ENCODE data around the gene MGLL.
A peak's percentile ranks its signal among the peaks of the same experiment; 100 is the strongest.

The MGLL gene

DNA sequence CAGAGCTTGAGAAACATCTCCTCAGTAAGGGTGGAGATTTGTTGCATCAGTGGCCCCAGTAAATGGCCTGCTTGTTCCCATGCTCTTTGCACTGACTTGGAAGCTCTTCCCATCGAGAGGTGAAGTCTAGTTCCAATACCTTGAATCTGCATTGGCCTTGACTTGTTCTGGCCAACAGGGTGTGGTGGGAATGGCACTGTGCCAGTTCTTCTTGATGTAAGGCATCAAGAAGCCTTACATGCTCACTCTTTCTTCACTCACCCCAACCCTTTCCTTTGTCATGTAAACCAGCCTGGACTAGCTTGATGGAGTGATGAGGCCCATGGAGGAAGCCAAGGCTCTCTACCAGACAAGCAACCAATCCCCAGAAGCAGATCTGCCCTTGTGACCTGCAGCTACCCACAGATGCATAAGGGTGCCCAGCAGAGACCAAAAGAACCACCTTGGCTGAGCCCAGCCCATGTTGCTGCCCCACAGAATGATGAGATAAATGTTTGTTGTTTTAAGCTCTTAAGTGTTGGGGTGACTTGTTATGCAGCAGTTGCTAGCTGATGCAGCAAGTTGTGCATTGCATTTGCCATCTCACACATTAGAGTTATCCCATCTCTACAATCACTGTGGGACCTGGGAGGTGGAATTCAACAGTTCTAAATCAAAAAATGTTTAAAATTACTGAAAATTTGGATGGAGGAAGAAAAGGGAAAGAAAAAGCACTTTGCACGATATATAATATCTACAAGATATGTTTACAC is 11.1 kb upstream of the MGLL start:
- no peak for DNase-seq

DNA sequence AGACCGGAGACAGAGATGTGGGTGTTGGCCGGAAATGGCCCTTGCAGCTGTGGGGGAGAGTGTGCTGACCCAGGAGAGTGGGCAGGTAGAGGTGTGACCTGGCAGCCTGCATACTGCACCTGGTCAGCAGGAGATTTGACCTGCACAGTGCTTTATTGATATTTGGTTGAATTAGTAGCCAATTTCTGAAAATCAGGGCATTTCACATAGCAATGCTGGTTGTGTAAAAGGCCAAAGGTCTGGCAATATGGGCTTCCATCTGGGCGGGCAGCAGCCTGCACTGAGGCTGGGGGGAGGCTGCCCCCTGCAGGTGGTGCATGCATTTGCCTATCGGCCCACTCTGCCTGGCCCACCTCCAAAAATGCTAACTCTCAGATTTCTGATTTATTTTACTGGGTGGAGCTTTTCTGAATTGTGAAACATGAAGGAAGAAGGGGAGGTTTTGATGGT is 9.4 kb upstream of the MGLL start:
- no peak for DNase-seq

DNA sequence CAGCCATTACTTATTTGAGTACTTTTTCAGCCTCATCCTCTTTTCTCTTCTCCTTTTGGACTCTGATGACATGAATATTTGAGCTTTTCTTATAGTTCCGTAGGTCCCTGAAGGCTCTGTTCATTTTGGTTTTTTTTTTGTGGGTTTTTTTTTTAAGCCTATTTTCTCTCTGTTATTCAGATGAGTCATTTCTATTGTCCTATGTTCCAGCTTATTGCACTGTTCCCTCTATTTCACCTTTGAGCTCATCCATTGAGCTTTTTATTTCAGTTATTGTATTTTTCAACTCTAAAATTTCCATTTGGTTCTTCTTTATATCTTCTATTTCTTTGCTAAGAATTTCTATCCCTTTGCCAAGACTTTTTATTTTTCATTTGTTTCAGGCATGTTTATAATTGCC is 7.2 kb upstream of the MGLL start:
- DNase-seq, result no peak

DNA sequence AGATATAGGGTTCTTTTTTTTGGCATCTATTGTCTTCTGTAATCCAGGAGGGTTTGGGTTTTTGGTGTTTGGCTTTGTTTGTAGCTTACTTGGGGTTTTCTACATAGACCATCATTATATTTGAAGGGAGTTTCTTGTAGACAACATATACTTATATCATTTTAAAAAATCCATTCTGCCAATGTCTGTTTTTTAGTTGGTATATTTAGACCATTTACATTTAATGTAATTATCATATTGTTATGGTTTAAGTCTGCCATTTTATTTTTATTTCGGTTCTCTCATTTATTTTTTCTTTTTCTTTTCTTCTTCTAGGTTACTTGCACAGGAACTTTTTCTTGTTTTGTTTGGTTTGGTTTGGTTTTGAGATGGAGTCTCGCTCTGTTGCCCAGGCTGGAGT is 5.5 kb upstream of the MGLL start:
- no peak for DNase-seq

DNA sequence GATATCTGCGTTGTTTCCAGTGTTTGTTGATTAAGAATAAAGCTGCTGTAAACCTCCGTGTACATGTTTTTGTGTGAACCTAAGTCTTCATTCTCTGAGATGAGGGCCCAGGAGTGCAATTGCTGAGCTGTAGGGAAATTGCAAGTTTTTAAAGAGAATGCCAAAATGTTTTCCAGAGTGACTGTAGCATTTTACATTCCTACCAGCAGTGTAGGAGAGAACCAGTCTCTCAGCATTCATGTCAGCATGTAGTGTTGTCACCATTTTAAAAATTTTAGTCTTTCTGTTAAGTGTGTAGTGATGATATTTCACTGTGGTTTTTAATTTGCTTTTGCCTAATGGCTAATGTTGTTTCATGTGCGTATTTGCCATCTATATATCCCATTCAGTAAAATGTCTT is 3.4 kb upstream of the MGLL start:
- DNase-seq, result no peak

DNA sequence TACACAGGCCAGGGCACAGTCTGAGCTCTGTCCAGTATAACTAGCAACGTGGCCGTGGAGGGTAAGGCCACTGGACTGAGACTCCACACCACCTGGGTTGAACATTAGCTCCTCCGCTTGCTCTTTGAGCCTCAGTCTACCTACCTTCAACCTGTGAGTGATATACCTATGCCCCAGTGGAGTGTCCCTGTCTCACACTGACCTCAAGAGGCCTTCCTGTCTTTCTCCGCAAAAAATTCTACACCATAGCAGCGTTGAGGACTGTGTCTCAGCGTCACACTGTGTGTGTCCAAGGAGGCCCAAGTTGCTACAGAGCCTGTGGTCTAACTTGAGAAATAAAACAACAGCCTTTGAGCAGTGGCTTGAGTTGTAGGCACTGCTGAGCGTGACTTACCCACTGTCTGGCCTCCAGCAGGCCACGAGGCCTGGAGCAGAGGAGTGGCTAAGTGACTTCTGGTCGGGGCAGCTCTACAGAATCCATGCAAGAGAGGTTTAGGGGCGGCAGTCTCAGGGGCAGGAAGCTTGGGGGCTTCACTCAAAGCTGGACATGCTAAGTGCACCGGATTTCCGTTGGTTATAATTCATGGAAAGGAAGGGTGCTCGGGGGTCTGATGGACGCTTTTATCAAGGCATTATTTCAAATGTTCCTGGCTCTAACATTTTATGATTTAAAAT is 2.0 kb upstream of the MGLL start:
- no peak for DNase-seq

DNA sequence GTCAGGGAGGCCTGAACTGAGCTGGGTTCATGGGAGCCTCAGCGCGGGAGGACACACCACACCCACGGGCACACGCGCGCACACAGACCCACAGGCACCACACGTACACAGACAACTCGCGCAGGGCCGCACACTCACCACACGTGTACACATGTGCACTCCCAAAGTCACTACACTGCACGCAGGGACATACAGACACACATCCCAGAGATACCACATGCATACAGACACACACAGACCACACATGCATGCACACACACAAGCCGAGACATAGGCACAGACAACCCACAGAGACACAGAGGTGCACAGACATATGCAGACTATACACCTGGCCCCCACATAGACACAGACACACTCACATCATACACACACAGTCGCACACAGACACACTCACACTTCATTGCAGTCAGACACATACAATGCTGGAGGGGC is 1.1 kb upstream of the MGLL start:
- DNase-seq, result no peak

DNA sequence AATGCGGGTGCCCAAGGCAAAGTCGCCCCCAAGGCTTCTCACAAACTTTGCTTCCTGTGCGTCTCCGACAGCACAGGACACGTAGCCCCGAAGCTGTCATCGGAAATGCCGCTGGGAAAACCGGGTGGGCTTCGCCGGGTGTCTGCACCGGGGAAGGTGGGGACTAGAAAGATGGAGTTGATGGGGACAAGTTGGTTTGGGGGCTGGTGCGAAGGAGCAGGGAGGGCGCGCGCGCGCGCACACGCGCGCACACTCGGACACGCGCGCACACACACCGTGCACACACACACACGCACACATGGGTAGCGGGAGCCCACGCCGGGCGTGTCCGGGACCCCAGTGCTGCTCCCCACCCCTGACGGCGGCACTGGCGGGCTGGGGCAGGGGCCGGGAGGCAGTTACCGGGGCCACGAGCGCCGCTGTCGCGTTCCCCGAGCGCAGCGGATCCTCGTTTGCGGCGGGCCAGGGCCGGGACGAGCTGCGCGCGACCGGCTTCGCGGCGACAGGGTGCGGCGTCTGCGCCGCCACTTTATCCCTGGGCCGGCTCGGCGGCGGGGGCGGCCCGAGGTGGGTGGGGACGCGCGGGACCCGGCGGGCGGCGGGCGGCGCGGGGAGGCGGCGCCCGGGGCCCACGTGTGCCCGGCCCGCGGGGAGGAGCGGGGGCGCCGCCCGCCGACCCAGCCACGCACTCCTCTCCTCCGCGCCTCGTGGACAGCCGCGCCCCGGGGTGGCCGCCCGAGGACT is 539 bp upstream of the MGLL start:
- DNase-seq, result no peak

DNA sequence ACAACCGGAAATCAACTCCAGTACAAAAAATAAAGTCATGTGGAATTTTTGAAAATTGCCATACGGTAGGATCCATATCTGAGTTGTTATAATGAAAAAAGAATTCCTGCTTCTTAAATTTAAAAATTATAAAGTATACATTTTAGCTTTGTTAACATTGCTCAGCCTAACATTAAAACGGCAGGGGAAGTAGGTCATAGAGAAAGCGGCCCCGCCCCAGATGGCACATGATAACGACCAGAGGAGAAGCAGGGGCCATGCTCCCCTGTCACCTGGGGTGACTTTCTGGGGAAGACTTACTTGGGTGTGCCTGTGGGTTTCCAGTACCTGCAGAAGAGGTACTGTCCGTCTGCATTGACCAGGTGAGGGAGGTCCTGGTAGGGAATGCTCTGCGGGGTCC is 921 bp downstream of the MGLL start:
- peak in 1 of 2 experiments; percentile 27 for DNase-seq

DNA sequence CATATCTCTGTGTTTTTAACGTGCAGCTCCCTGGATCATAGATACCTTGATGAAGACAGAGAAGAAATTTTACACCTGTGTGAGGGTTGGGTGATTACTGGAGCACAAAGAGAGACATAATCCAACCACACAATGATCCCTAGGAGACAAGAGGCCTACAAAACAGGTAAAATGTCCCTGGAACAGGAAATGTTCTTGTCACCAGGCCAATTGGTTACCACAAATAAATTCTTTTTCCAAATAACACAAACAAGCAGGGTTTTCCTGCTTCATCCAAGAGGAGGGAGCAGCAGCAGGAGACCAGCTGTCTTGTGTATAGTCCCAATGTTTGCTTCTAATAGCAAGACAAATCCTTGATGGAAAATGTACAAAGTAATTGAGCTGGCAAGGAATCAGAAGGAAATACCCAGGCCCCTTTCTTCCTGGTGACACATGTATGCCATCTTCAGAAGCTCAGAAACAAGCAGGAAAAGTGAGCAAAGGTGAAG is 1.4 kb downstream of the MGLL start:
- peak; percentile 21 to 74 for DNase-seq

DNA sequence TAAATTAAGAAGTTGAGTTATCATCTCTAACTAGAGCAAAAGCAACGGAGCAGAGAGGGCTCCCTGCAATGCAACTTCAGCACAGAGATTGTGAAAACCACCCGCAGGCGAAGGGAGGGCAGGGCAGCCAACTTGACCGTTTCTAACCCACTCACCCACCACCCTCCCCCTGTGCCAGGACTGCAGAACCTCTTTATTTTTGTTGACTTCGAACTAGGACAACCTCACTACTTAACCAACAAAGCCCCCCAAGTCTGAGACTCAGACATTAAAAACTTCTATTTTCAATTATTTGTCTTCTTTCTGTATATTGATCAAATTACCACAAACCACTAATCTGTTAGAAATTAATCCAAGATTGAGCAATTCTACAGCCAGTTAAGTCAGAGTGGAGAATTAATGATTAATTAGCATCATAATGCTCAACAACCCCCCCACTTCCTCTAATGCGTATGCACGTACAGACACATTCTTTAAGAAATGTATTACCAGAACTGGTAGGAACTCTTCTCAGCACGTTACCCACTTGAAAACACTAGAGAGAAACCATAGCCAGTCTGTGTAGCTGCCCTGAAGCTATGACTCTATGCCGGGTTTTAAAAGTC is 2.0 kb downstream of the MGLL start:
- no peak for DNase-seq

DNA sequence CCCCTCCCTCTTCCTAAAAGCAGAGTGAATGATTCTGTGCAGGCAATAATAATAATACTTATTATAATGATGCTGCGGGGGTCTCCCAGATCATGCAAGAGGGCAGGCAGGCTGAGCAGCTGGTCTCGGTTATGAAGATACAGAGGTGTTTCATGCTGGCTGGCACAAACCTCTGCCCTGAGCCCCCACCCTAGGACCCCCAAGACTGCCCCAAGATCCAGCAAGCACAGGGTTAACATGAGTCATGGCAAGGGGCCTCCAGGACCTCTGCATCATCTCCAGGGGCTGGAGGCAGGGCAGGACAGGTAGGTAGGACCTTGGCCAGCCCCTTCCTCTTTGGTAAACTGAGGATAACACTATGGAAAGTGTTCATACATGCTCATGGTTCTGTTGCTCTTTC is 2.7 kb downstream of the MGLL start:
- DNase-seq, result no peak

DNA sequence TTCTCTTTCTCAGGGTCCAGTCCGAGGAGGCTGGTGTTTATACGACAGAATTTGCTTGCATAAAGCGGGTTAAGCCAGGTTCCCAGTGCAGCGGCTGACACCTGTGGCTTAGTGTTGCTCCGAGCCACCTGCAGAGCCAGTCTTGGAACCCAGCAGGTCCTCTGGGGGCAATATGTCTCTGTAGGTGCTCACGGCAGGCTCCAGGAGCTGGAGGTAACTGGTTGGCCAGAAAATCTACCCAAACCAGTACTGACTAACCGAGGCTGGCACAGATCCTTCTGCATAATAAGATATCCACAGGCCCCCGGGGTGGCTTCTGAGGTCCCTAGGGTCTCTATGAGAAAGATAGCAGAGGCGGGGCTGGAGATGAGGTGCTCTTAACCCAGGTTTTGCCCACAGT is 3.2 kb downstream of the MGLL start:
- DNase-seq, result no peak

DNA sequence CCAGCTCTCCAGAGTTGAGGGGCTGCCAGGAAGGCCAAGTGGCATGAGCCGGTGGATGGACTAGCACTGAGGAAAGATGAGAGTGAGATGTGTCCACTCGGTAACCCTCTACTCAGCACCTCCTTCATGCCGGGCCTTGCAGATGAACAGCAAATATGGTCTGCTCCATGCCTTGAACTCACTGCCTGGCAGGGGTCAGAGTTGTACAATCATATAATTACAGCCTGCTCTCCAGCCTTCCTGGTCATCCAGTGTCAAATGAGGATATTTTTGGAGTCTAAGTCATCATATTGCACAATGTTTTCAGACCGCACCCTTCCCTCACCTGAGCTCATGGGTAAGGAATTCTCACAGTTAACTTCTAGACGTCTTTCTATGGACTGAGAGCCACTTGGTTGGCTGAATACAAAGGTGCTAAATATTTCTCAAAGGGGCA is 4.9 kb downstream of the MGLL start:
- DNase-seq, result no peak

DNA sequence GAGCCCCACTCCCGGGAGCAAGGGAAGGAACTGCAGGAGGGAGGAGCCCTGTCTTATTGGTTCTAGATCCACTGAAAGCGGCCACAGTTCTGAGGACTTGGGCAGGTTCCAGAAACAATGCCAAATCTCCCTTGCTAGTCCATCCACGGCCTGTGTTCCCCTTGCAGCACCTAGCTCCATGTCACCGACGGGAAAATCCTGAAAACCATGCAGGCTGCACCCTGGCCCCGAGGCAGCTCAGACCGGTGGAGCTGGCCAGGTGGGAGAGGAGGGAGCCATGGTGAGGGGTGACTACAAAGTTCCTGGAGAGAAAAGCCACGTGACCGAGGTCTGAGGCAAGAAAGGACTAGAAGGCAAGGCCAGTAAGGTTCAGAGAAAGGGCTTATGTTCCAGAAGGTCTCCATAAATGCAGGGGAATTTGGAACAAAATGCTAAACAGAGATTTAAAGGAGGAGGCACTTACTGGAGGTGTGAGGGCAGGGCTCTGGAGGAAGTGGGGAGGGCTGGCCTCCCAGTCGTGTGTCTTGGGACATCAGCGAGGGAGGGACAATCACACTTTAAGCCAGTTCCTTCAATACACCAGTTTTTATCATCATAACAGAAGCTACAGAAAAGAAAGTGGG is 5.4 kb downstream of the MGLL start:
- DNase-seq, result no peak

DNA sequence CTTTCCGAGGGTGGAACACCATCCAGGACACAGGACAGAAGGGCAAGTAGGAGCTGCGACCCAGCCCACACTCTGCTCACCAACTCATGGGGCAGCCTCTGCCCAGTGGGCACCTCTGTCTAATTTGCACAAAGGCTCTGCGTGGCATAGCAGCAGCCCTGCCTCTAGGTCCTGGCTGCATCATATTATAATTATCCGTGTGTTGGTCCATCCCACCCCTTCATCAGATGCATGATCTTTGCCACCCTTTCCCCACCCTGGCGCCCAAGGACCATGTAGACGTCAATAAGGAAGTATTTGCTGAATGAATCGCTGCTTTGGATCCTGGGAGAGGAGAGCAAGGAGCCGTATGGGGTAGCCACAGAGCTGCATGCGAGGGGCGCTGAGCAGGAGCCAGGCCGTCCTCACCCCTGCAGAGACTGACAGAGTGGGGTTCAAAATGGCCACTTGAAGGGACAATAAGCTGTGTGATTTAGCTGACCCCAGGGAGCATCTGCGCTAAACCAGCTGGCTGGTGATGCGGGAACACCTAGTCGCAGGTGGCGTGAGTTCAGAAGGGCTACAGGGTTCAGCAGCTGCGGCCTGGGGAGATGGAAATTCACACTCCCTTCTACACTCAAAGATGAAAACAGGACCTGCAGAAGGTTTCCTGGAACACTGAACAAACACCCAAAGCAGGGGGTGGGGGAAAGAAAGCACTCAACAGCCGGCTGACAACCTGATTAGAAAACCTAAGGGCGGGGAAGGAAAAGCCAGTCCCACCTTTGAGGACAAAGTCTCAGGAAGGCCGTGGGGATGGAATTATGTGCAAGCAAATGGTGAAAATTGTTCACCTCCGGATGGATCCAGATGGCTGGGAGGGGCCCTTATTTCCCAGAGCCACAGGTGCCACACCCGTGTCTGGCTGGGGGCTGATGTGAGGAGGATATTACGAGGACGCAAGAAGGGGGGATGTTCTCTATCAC is 6.4 kb downstream of the MGLL start:
- no peak for DNase-seq

DNA sequence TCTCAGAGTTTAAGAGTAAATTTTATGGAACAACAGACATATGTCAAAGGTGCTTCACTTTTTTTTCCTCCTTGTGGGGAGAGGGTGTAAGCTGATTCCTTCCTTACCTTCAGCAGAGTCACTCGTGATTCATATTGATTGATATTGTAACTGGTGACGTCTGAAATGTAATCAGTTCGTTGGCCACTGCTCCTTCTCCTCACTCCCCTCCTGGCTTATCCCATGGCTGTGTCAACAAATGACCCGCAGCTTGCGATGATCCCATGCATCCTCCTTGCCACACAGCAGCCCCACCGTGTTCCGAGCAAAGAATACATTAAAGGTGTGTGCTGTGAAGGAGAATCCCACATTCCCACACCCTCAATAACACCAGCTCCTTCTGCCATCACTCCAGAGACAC is 7.3 kb downstream of the MGLL start:
- no peak for DNase-seq

DNA sequence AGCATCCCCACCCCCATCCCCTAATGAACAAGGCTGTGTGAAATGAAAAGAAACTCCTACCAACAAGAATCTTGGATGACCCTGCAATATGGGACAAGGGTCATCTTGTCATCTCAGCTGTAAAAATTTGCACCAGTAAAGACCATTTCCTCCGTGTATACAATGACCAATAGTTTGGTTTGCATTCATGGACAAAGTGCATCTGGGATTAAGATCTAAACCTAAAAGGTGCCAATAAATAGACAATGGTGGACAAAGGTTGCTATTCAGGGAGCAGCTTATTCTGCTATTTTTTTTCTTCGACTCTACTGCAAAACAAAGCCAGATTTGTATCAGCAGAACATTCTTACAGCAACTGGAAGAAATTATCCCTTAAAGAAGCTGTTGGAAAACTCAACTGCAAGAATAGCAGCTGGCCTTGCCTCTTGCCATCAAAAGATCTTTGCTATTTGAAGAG is 8.0 kb downstream of the MGLL start:
- no peak for DNase-seq

DNA sequence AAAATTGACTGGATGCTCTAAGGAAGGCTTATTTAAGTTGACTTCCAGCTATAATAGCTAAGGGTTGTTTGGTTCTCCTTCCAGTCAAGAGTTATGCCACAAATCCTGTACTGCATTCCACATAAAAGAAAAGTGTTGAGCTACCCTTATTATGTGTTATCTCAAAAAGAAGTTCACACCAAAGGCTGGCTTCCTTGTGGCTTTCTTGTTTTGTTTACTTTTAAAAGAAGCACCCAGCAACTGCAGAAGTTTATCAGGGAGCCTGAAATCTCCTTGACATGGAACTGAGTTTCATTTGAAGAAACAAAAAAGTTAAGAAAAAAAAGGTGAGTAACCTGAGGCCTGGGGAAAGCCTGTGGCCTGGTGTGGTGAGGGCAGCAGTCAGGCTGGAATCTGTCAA is 10.2 kb downstream of the MGLL start:
- no peak for DNase-seq

DNA sequence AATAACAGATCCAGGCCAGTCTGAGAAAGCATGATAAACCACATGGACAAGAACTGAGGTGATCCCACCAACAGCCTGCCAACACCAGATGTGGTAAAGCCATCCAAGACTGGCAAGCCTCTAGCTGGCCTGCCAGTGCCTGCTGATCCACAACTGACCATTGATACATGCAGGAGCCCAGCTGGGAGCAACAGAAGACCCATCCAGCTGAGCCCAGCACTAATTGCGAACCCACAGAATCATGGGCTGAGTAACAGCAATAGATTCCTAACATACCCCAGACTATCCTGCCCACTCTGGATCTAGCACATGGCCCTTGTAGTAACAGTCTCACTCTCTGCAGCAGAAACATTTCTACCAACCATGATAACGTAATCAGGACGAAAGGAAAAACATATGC is 10.6 kb downstream of the MGLL start:
- no peak for DNase-seq

DNA sequence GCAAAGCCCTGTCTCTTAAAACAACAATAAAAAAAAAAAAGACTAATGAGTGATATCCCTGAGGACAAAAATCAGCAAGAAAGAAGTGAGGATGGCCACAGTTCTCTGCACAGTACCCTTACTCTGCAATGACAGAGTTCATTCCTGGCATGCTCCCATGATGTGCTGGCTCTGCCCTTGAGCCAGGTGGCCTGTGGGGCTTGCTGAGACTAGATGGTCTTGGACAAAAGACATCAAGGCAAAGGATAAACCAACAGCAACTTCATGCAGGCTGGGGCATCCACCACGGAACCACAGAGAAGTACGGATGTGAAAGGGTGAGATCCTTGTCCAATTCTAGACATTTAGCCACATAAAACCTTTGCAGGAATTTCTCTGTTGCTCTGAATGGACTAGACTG is 12.7 kb downstream of the MGLL start:
- DNase-seq, result no peak

DNA sequence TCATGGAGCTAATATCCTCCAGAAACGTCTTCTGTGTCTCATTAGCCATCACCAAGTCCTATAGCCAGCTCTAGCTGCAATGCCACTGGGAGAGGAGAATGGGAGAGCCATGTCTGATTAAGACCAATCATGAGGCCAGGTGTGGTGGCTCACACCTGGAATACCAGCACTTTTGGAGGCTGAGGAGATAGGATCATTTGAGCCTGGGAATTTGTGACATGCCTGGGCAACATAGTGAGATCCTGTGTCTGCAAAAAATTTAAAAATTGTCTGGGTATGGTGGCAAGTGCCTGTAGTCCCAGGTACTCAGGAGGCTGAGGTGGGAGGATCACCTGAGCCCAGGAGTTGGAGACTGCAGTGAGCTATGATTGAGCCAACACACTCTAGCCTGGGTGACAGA is 13.1 kb downstream of the MGLL start:
- DNase-seq, result no peak

Measured in cerebellar nuclear complex (tissue), 1 donor.